Activated T-cell treated with anti-CD3 and anti-CD28 coated beads, Interleukin-2, amount 50 U/mL, for 24 hours (primary cell): Measurements from ENCODE around the gene TEX12.

ENCODE experiments used
- DNase-seq: peaks from one replicate; pipeline ENCODE4 v3.0.0-alpha.2; 2020
- H3K27ac Mint-ChIP-seq: 2 replicates; pipeline ENCODE4 v1.8.0; 2020; ENCODE audit warnings: mild to moderate bottlenecking, mixed read lengths
- H3K27me3 Mint-ChIP-seq: 2 replicates; pipeline ENCODE4 v1.8.0; 2020; ENCODE audit warnings: mixed read lengths
- H3K36me3 Mint-ChIP-seq: 2 replicates; pipeline ENCODE4 v1.8.0; 2020; ENCODE audit warnings: low read depth, mixed read lengths
- H3K4me1 Mint-ChIP-seq: 2 replicates; pipeline ENCODE4 v1.8.0; 2020; ENCODE audit warnings: low read depth, mixed read lengths
- H3K4me3 Mint-ChIP-seq: 2 replicates; pipeline ENCODE4 v1.8.0; 2020; ENCODE audit warnings: mild to moderate bottlenecking, moderate library complexity, mixed read lengths
- H3K9me3 Mint-ChIP-seq: 2 replicates; pipeline ENCODE4 v1.8.0; 2020; ENCODE audit warnings: mixed read lengths

The TEX12 gene, protein sequence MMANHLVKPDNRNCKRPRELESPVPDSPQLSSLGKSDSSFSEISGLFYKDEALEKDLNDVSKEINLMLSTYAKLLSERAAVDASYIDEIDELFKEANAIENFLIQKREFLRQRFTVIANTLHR

GRCh38 chr11:112167145-112167544 is at the start of gene TEX12:
Gene TEX12 (plus strand): TSS chr11:112167372. CDS start chr11:112169269, 1,897 bp downstream.
- DNase-seq = no peak
- no peak within 1 kb of the TSS for H3K4me3 Mint-ChIP-seq
- no peak within 1 kb of the TSS for H3K27ac Mint-ChIP-seq
- H3K4me1 Mint-ChIP-seq = peaks cover 1% of the 10 kb centered on the region
- no peaks in the 10 kb centered on the region for H3K9me3 Mint-ChIP-seq
- H3K27me3 Mint-ChIP-seq = peaks cover 29% of the 10 kb centered on the region
- H3K36me3 Mint-ChIP-seq = no peaks in the 10 kb centered on the region

DNA sequence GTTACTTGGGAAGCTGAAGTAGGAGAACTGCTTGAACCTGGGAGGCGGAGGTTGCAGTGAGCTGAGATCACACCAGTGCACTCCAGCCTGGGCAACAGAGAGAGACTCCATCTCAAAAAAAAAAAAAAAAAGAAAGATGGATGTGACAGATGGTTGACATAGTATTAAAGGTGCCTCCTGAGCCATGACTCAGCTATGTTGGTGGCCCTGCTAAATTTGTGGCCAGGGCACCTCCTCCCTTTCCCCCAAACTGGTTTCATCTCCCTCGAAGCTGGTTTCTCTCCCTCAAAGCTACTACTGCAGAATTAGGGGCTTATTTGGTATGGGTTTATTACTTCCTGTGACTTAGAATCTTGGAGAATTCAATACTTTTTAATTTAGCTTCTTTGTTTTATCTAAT is 49.0 kb upstream of the TEX12 start:
- Mint-ChIP-seq H3K27ac (no peak overlapping the region), H3K4me1 (peaks cover 27% of the 10 kb centered on the region), H3K9me3 (no peaks in the 10 kb centered on the region), H3K36me3 (peaks cover 2% of the 10 kb centered on the region), H3K4me3 (no peak overlapping the region), H3K27me3 (no peaks in the 10 kb centered on the region)
- DNase-seq = no peak

DNA sequence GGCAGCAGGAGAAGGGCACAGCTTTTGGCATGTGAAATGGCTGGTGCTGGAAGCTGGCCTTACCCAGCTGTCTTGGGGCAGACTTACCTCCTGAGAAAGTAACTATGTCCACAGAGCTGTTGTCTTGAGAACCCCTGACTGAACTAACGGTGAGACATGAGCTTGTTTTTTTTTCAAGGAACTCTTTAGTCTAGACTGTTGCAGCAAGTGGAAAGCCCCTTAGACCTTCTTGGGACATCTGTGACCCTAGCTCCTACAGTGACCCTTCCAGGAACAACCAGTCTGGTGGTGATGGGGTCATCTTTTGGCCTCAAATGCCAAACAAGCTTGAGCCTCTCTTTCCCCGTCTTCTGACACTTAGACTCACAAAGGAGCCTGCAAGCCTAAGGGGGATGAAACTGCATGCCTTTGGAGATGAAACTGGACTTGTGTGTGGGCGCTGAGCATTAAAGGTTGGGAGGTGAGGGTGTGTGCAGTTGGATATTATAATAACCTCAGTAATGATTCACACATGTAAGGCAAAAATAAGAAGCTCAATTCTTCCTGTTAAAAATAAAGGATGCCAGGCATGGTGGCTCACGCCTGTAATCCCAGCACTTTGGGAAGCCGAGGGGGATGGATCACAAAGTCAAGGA is 45.1 kb upstream of the TEX12 start:
- no peak for DNase-seq
- Mint-ChIP-seq H3K36me3 (peaks cover 2% of the 10 kb centered on the region), H3K4me1 (peaks cover 19% of the 10 kb centered on the region), H3K27ac (no peak overlapping the region), H3K4me3 (no peak overlapping the region), H3K27me3 (no peaks in the 10 kb centered on the region), H3K9me3 (no peaks in the 10 kb centered on the region)

DNA sequence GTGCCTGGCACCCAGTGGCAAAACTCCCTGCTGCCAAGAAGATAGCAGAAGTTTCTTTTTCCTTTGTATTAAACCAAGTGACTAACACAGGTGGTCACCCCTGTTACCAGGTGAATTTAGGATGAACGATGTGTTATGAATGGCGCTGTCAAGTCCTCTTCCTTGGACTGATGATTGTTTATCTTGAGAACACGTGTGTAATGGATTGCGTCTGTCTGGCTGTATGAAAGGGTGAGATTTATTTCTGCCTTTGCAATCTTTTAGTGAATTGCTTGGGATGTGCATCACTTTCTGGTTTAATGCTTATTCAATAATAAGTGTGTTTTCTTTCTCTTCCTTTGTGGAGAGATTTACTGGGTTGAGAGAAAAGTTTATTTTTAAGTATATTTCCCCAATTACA is 44.0 kb upstream of the TEX12 start:
- no peaks in the 10 kb centered on the region for H3K27me3 Mint-ChIP-seq
- DNase-seq = no peak
- H3K4me1 Mint-ChIP-seq = peaks cover 19% of the 10 kb centered on the region
- H3K36me3 Mint-ChIP-seq = peaks cover 2% of the 10 kb centered on the region
- H3K4me3 Mint-ChIP-seq = no peak overlapping the region
- no peaks in the 10 kb centered on the region for H3K9me3 Mint-ChIP-seq
- no peak overlapping the region for H3K27ac Mint-ChIP-seq

GRCh38 chr11:112127056-112127455 is 40.1 kb upstream of the TEX12 start:
- Mint-ChIP-seq H3K27ac (no peak overlapping the region), H3K4me3 (no peak overlapping the region), H3K27me3 (no peaks in the 10 kb centered on the region), H3K4me1 (peaks cover 3% of the 10 kb centered on the region), H3K36me3 (no peaks in the 10 kb centered on the region), H3K9me3 (no peaks in the 10 kb centered on the region)
- DNase-seq = no peak

- H3K27ac Mint-ChIP-seq = no peak overlapping the region
- H3K4me1 Mint-ChIP-seq = peaks cover 8% of the 10 kb centered on the region
- no peak overlapping the region for H3K4me3 Mint-ChIP-seq
- no peaks in the 10 kb centered on the region for H3K9me3 Mint-ChIP-seq
- H3K36me3 Mint-ChIP-seq = no peaks in the 10 kb centered on the region
- DNase-seq = no peak
- no peaks in the 10 kb centered on the region for H3K27me3 Mint-ChIP-seq
Observed at GRCh38 chr11:112128483-112129121, 38.6 kb upstream of the TEX12 start.

- H3K9me3 Mint-ChIP-seq = no peaks in the 10 kb centered on the region
- no peak overlapping the region for H3K4me3 Mint-ChIP-seq
- DNase-seq = no peak
- H3K27ac Mint-ChIP-seq = no peak overlapping the region
- no peaks in the 10 kb centered on the region for H3K27me3 Mint-ChIP-seq
- H3K4me1 Mint-ChIP-seq = peaks cover 8% of the 10 kb centered on the region
- no peaks in the 10 kb centered on the region for H3K36me3 Mint-ChIP-seq
Observed at GRCh38 chr11:112129656-112130055, 37.5 kb upstream of the TEX12 start.

DNA sequence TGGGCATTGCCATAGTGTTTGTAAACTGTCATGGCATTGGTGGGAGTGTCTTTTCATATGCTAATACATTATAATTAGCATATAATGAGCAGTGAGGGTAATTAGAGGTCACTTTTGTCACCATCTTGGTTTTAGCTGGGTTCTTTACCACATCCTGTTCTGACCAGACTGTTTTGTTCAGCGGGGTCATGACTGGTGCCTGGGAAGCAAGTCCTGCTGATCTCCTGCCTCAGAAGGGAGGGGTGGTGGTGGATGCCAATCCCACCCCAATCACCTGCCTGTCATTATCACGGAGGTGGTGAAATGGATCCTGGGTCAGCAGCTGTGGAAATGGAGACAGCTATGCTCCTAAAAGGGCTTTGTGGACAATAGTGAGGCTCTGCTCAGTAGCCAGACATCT is 34.4 kb upstream of the TEX12 start:
- Mint-ChIP-seq H3K27me3 (no peaks in the 10 kb centered on the region), H3K9me3 (no peaks in the 10 kb centered on the region), H3K36me3 (no peaks in the 10 kb centered on the region), H3K4me1 (peaks cover 8% of the 10 kb centered on the region), H3K27ac (no peak overlapping the region), H3K4me3 (no peak overlapping the region)
- DNase-seq = no peak

GRCh38 chr11:112134473-112134872 is 32.7 kb upstream of the TEX12 start:
- H3K36me3 Mint-ChIP-seq = no peaks in the 10 kb centered on the region
- no peaks in the 10 kb centered on the region for H3K27me3 Mint-ChIP-seq
- H3K9me3 Mint-ChIP-seq = no peaks in the 10 kb centered on the region
- H3K27ac Mint-ChIP-seq = no peak overlapping the region
- DNase-seq = no peak
- H3K4me3 Mint-ChIP-seq = no peak overlapping the region
- H3K4me1 Mint-ChIP-seq = peaks cover 8% of the 10 kb centered on the region

DNA sequence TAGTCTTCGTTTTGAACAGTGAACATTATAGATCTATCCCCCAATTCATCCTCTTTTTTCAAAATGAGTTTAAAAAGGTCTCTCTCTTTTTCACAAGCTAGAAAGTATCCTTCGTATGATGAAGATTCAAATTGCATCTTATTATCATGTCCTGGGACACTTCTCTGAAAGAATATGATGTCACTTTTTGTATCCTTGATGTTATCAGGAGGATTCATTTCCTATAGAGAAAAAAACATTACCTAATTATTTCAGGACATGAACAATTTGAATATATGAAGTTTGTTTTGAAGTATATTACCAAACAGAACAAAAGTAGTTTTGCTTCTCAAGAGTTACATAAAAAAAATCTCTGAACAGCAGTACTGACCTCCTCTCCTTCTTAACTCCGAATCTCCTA is 23.6 kb upstream of the TEX12 start:
- H3K27ac Mint-ChIP-seq = no peak overlapping the region
- no peak overlapping the region for H3K4me3 Mint-ChIP-seq
- H3K9me3 Mint-ChIP-seq = peaks cover 4% of the 10 kb centered on the region
- no peaks in the 10 kb centered on the region for H3K4me1 Mint-ChIP-seq
- H3K36me3 Mint-ChIP-seq = peaks cover 9% of the 10 kb centered on the region
- DNase-seq = no peak
- no peaks in the 10 kb centered on the region for H3K27me3 Mint-ChIP-seq

DNA sequence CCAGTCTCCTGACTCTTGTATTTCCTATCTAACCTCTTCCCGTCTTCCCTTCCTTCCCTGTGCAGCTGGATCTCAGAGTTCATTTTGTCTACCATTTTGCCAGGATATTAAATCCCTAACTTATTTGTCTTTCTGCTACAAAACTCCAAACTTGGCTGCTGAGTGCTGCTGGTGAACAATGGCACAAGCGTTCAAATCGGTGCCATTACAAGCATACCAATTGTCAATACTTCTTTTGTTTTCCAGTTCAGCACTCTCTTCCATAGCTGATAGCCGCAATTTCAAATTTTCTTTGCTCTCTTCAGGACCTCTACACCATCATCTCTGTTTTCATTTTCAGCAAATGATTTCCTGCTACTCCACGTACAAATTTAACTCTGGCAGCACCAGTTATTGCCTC is 16.7 kb upstream of the TEX12 start:
- Mint-ChIP-seq H3K4me1 (no peaks in the 10 kb centered on the region), H3K27me3 (no peaks in the 10 kb centered on the region), H3K9me3 (no peaks in the 10 kb centered on the region), H3K36me3 (no peaks in the 10 kb centered on the region), H3K27ac (no peak overlapping the region), H3K4me3 (no peak overlapping the region)
- no peak for DNase-seq

DNA sequence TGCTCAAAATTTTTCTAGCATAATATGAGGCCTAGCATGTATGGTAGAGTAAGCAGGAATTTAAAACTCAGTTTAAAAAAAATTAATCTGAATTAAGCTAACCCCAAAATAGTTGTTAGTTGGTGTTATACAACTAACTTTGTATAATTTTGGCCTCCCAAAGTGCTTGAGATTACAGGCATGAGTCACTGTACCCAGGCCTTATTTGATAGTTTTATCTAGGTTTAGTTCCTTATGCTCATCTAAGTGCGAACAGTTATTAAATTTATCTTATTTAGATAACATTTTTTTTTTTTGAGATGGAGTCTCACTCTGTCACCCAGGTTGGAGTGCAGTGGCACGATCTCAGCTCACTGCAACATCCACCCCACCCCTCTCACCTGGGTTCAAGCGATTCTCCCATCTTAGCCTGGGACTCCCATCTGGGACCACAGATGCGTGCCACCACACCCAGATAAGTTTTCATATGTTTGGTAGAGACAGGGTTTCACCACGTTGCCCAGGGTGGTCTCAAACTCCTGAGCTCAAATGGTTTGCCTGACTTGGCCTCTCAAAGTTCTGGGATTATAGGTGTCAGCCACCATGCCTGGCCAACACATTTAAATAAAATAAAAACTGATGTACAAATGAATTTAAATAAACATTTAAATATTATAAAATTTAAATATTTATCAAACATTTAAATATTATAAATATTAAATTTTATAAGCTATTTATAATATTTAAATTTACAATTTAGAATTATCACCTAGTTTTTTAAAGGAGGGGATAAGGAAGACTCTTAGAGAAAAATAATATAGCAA is 10.8 kb upstream of the TEX12 start:
- Mint-ChIP-seq H3K9me3 (no peaks in the 10 kb centered on the region), H3K27ac (no peak overlapping the region), H3K4me3 (no peak overlapping the region), H3K36me3 (no peaks in the 10 kb centered on the region), H3K4me1 (peaks cover 6% of the 10 kb centered on the region), H3K27me3 (peaks cover 2% of the 10 kb centered on the region)
- no peak for DNase-seq

- H3K4me3 Mint-ChIP-seq = no peak overlapping the region
- no peak for DNase-seq
- no peaks in the 10 kb centered on the region for H3K9me3 Mint-ChIP-seq
- no peak overlapping the region for H3K27ac Mint-ChIP-seq
- H3K36me3 Mint-ChIP-seq = no peaks in the 10 kb centered on the region
- H3K4me1 Mint-ChIP-seq = peaks cover 6% of the 10 kb centered on the region
- peaks cover 2% of the 10 kb centered on the region for H3K27me3 Mint-ChIP-seq
Observed at GRCh38 chr11:112156956-112157766, 10.0 kb upstream of the TEX12 start.
